ENCODE data around the gene PRR14L.
A peak's percentile ranks its signal among the peaks of the same experiment; 100 is the strongest.
"Not testable (repeated sequence)": the region's sequence is repeated elsewhere in the genome, so short reads cannot be mapped to it uniquely, and the experiment has no call there.

PRR14L gene

GRCh38 chr22:31753634-31754501, 3.9 kb upstream of the PRR14L start, which contains the start of gene DEPDC5:
Gene DEPDC5 (plus strand): TSS chr22:31754019. CDS start chr22:31754922, 903 bp downstream.
- Histone ChIP-seq H3K36me3 (ENCODE audit: control insufficient read depth, insufficient read depth, low read length) (peaks cover 11% of the 10 kb centered on the region), H3K4me3 (ENCODE audit: extremely low read depth, insufficient read depth, low read length, poor library complexity, severe bottlenecking) (peak within 1 kb of the TSS; percentile 74), H3K27ac (ENCODE audit: low read depth, low read length, severe bottlenecking) (peak within 1 kb of the TSS; percentile 98), H3K4me1 (ENCODE audit: control insufficient read depth, insufficient read depth, low read length, poor library complexity, severe bottlenecking) (peaks cover 20% of the 10 kb centered on the region), H3K9me3 (ENCODE audit: control insufficient read depth, low read length) (no peaks in the 10 kb centered on the region)
- WGBS, 2 experiments (ENCODE audit: insufficient coverage in 2 of 2), result 0 to 2% methylated on average over 53 of the region's 65 CpGs

GRCh38 chr22:31753005-31753633, 3.2 kb upstream of the PRR14L start:
- peaks cover 5% of the 10 kb centered on the region for H3K36me3 ChIP-seq (ENCODE audit: control insufficient read depth, insufficient read depth, low read length)
- 3 to 6% methylated on average over 18 to 19 of the region's 20 CpGs for WGBS, 2 experiments (ENCODE audit: insufficient coverage in 2 of 2)
- H3K4me3 ChIP-seq (ENCODE audit: extremely low read depth, insufficient read depth, low read length, poor library complexity, severe bottlenecking), result peak overlapping the region; percentile 74
- peak overlapping the region; percentile 98 for H3K27ac ChIP-seq (ENCODE audit: low read depth, low read length, severe bottlenecking)
- peaks cover 25% of the 10 kb centered on the region for H3K4me1 ChIP-seq (ENCODE audit: control insufficient read depth, insufficient read depth, low read length, poor library complexity, severe bottlenecking)
- H3K9me3 ChIP-seq (ENCODE audit: control insufficient read depth, low read length), result no peaks in the 10 kb centered on the region

- Histone ChIP-seq H3K27ac (ENCODE audit: low read depth, low read length, severe bottlenecking) (peak overlapping the region; percentile 98), H3K4me3 (ENCODE audit: extremely low read depth, insufficient read depth, low read length, poor library complexity, severe bottlenecking) (no peak overlapping the region), H3K4me1 (ENCODE audit: control insufficient read depth, insufficient read depth, low read length, poor library complexity, severe bottlenecking) (peaks cover 26% of the 10 kb centered on the region), H3K9me3 (ENCODE audit: control insufficient read depth, low read length) (no peaks in the 10 kb centered on the region), H3K36me3 (ENCODE audit: control insufficient read depth, insufficient read depth, low read length) (peaks cover 8% of the 10 kb centered on the region)
- WGBS, 2 experiments (ENCODE audit: insufficient coverage in 2 of 2), result 66 to 73% methylated on average over 5 of the region's 7 CpGs
Measured at GRCh38 chr22:31752096-31752847, 2.3 kb upstream of the PRR14L start.

GRCh38 chr22:31750365-31751284, 693 bp upstream of the PRR14L start:
- WGBS, 2 experiments (ENCODE audit: insufficient coverage in 2 of 2), result 76 to 82% methylated on average over 14 to 15 of the region's 16 CpGs
- Histone ChIP-seq H3K27ac (ENCODE audit: low read depth, low read length, severe bottlenecking) (peak overlapping the region; percentile 77), H3K4me3 (ENCODE audit: extremely low read depth, insufficient read depth, low read length, poor library complexity, severe bottlenecking) (peak overlapping the region; percentile 92)

GRCh38 chr22:31748490-31748889, 1.4 kb downstream of the PRR14L start:
- peaks cover 20% of the 10 kb centered on the region for H3K4me1 ChIP-seq (ENCODE audit: control insufficient read depth, insufficient read depth, low read length, poor library complexity, severe bottlenecking)
- peaks cover 21% of the 10 kb centered on the region for H3K36me3 ChIP-seq (ENCODE audit: control insufficient read depth, insufficient read depth, low read length)
- H3K4me3 ChIP-seq (ENCODE audit: extremely low read depth, insufficient read depth, low read length, poor library complexity, severe bottlenecking), result peak overlapping the region; percentile 92
- no peak overlapping the region for H3K27ac ChIP-seq (ENCODE audit: low read depth, low read length, severe bottlenecking)
- H3K9me3 ChIP-seq (ENCODE audit: control insufficient read depth, low read length), result no peaks in the 10 kb centered on the region
- WGBS, 2 experiments (ENCODE audit: insufficient coverage in 2 of 2), result 37 to 50% methylated on average over 1 to 2 of the region's 2 CpGs

More at GRCh38 chr22:31750365-31751284, 693 bp upstream of the PRR14L start:
- H3K36me3 ChIP-seq (ENCODE audit: control insufficient read depth, insufficient read depth, low read length), result peaks cover 12% of the 10 kb centered on the region
- no peaks in the 10 kb centered on the region for H3K9me3 ChIP-seq (ENCODE audit: control insufficient read depth, low read length)
- peaks cover 26% of the 10 kb centered on the region for H3K4me1 ChIP-seq (ENCODE audit: control insufficient read depth, insufficient read depth, low read length, poor library complexity, severe bottlenecking)

GRCh38 chr22:31747441-31747840, 2.5 kb downstream of the PRR14L start:
- WGBS, 2 experiments (ENCODE audit: insufficient coverage in 2 of 2), result no CpG with 5 or more reads among the region's 4 CpGs
- H3K36me3 ChIP-seq (ENCODE audit: control insufficient read depth, insufficient read depth, low read length), result peaks cover 28% of the 10 kb centered on the region
- peaks cover 19% of the 10 kb centered on the region for H3K4me1 ChIP-seq (ENCODE audit: control insufficient read depth, insufficient read depth, low read length, poor library complexity, severe bottlenecking)
- H3K27ac ChIP-seq (ENCODE audit: low read depth, low read length, severe bottlenecking), result no peak overlapping the region
- H3K9me3 ChIP-seq (ENCODE audit: control insufficient read depth, low read length), result no peaks in the 10 kb centered on the region
- H3K4me3 ChIP-seq (ENCODE audit: extremely low read depth, insufficient read depth, low read length, poor library complexity, severe bottlenecking), result no peak overlapping the region

GRCh38 chr22:31743871-31744270, 6.1 kb downstream of the PRR14L start:
- WGBS, 2 experiments (ENCODE audit: insufficient coverage in 2 of 2), result 100% methylated on average over 2 of the region's 7 CpGs
- peaks cover 43% of the 10 kb centered on the region for H3K36me3 ChIP-seq (ENCODE audit: control insufficient read depth, insufficient read depth, low read length)
- H3K9me3 ChIP-seq (ENCODE audit: control insufficient read depth, low read length), result no peaks in the 10 kb centered on the region
- H3K4me3 ChIP-seq (ENCODE audit: extremely low read depth, insufficient read depth, low read length, poor library complexity, severe bottlenecking), result no peak overlapping the region
- no peak overlapping the region for H3K27ac ChIP-seq (ENCODE audit: low read depth, low read length, severe bottlenecking)
- peaks cover 9% of the 10 kb centered on the region for H3K4me1 ChIP-seq (ENCODE audit: control insufficient read depth, insufficient read depth, low read length, poor library complexity, severe bottlenecking)

GRCh38 chr22:31742682-31743081, 7.2 kb downstream of the PRR14L start:
- H3K4me3 ChIP-seq (ENCODE audit: extremely low read depth, insufficient read depth, low read length, poor library complexity, severe bottlenecking), result no peak overlapping the region
- WGBS, 2 experiments (ENCODE audit: insufficient coverage in 2 of 2), result 100% methylated on average over 1 of the region's 2 CpGs
- H3K4me1 ChIP-seq (ENCODE audit: control insufficient read depth, insufficient read depth, low read length, poor library complexity, severe bottlenecking), result peaks cover 3% of the 10 kb centered on the region
- peaks cover 48% of the 10 kb centered on the region for H3K36me3 ChIP-seq (ENCODE audit: control insufficient read depth, insufficient read depth, low read length)
- H3K27ac ChIP-seq (ENCODE audit: low read depth, low read length, severe bottlenecking), result no peak overlapping the region
- H3K9me3 ChIP-seq (ENCODE audit: control insufficient read depth, low read length), result no peaks in the 10 kb centered on the region

GRCh38 chr22:31742115-31742514, 7.8 kb downstream of the PRR14L start:
- Histone ChIP-seq H3K4me1 (ENCODE audit: control insufficient read depth, insufficient read depth, low read length, poor library complexity, severe bottlenecking) (peaks cover 3% of the 10 kb centered on the region), H3K27ac (ENCODE audit: low read depth, low read length, severe bottlenecking) (no peak overlapping the region), H3K9me3 (ENCODE audit: control insufficient read depth, low read length) (no peaks in the 10 kb centered on the region), H3K36me3 (ENCODE audit: control insufficient read depth, insufficient read depth, low read length) (peaks cover 50% of the 10 kb centered on the region), H3K4me3 (ENCODE audit: extremely low read depth, insufficient read depth, low read length, poor library complexity, severe bottlenecking) (no peak overlapping the region)
- 100% methylated on average over 1 of the region's 3 CpGs; no CpG with 5 or more reads in 1 of the 2 experiments for WGBS, 2 experiments (ENCODE audit: insufficient coverage in 2 of 2)

GRCh38 chr22:31740314-31740713, 9.6 kb downstream of the PRR14L start:
- peaks cover 49% of the 10 kb centered on the region for H3K36me3 ChIP-seq (ENCODE audit: control insufficient read depth, insufficient read depth, low read length)
- H3K4me1 ChIP-seq (ENCODE audit: control insufficient read depth, insufficient read depth, low read length, poor library complexity, severe bottlenecking); H3K9me3 ChIP-seq (ENCODE audit: control insufficient read depth, low read length); H3K4me3 ChIP-seq (ENCODE audit: extremely low read depth, insufficient read depth, low read length, poor library complexity, severe bottlenecking); H3K27ac ChIP-seq (ENCODE audit: low read depth, low read length, severe bottlenecking): not testable (repeated sequence)
- WGBS, 2 experiments (ENCODE audit: insufficient coverage in 2 of 2), result 87 to 92% methylated on average over 3 to 7 of the region's 7 CpGs
